HepG2 (cell line): ENCODE results near the gene CCDC121. TPM values are rescaled to one million over a fixed set of nuclear protein-coding genes. Genes with fewer than 3 reads are reported as not detected.
A peak's percentile ranks its signal among the peaks of the same experiment; 100 is the strongest.

Experiments
- ATAC-seq: fragments of 200-7000 bp; cut with Tn5 transposase; 3 replicates; pipeline ENCODE4 v1.9.1; 2020; ENCODE audit warnings: mild to moderate bottlenecking, moderate library complexity
- BruUV-seq: library from RNA; stranded (reverse); fragments of 400-500 nt; replicated peaks from 2 replicates; lab custom pipeline; 2021; lab: Mats Ljungman, UMichigan
- CTCF ChIA-PET: fragments of 300-600 bp; formaldehyde crosslinking; extraction: SDS; loops from one replicate; lab custom pipeline; 2021; ENCODE audit warnings: low total read pairs, inconsistent platforms, low intra/inter-chr PET ratio; lab: Yijun Ruan, JAX
- POLR2A ChIA-PET: fragments of 350-600 bp; sonication (Branson Sonifier 250); formaldehyde crosslinking; loops from one replicate; lab custom pipeline; 2020; ENCODE audit warnings: antibody characterized with exemption, inconsistent platforms; lab: Yijun Ruan, JAX
- DNase-seq: peaks from one replicate; pipeline ENCODE4 v3.0.0-alpha.2; 2015; ENCODE audit warnings: low spot score
- FAIRE-seq: peaks from 3 replicates; lab custom pipeline; 2011; peaks lifted over from hg19 to GRCh38; lab: Jason Lieb, UNC
- H2AFZ ChIP-seq: one replicate; pipeline ENCODE4 v1.6.1; 2011; ENCODE audit warnings: low read length, inconsistent platforms
- H3K27ac ChIP-seq: fragments of 300-600 bp; 3 replicates; pipeline ENCODE4 v1.8.0; 2011; ENCODE audit warnings: mixed run types, mild to moderate bottlenecking, mixed read lengths, low read length, inconsistent platforms; ENCODE audit not compliant: insufficient read depth; ENCODE audit errors: extremely low read length
- H3K27me3 ChIP-seq, 2 experiments: fragments of 200-600 bp in 1 of 2; 2 replicates in 1 of 2; 3 replicates in 1 of 2; pipeline versions ENCODE4 v1.6.0 to v1.8.0; 2011; ENCODE audit warnings: low read length in 2 of 2, mild to moderate bottlenecking in 2 of 2, moderate library complexity in 2 of 2, inconsistent platforms in 1 of 2; ENCODE audit not compliant: insufficient read depth in 2 of 2, control insufficient read depth in 1 of 2
- H3K36me3 ChIP-seq, 2 experiments: fragments of 200-600 bp in 1 of 2; replicated peaks in 1 of 2; 2 replicates in 1 of 2; 3 replicates in 1 of 2; pipeline versions ENCODE4 v1.5.1 to v1.8.0; 2011; ENCODE audit warnings: low read length in 2 of 2, inconsistent platforms in 1 of 2; ENCODE audit not compliant: insufficient read depth in 2 of 2, control insufficient read depth in 1 of 2
- H3K4me1 ChIP-seq: 2 replicates; pipeline ENCODE4 v1.5.1; 2012; ENCODE audit warnings: low read length, inconsistent platforms; ENCODE audit not compliant: insufficient read depth
- H3K4me2 ChIP-seq: 2 replicates; pipeline ENCODE4 v1.6.0; 2011; ENCODE audit warnings: low read depth, low read length, inconsistent platforms
- H3K4me3 ChIP-seq, 3 experiments: fragments of 200-600 bp in 1 of 3; sonication (generic), shearing (Covaris generic) in 1 of 3; replicated peaks in 1 of 3; 2 replicates each; pipeline ENCODE4 v1.5.1; 2011 to 2016; ENCODE audit warnings: low read length in 3 of 3, inconsistent platforms in 2 of 3, low read depth in 2 of 3, mild to moderate bottlenecking in 2 of 3, control low read depth in 1 of 3, mixed read lengths in 1 of 3; ENCODE audit not compliant: insufficient read depth in 1 of 3
- H3K79me2 ChIP-seq: one replicate; pipeline ENCODE4 v1.6.1; 2011; ENCODE audit warnings: low read length, inconsistent platforms; ENCODE audit not compliant: insufficient read depth
- H3K9ac ChIP-seq: 2 replicates; pipeline ENCODE4 v1.6.0; 2011; ENCODE audit warnings: mild to moderate bottlenecking, low read depth, low read length, inconsistent platforms; ENCODE audit not compliant: insufficient read depth
- H3K9me3 ChIP-seq: 2 replicates; pipeline ENCODE4 v1.5.1; 2012; ENCODE audit warnings: mild to moderate bottlenecking, low read length
- H4K20me1 ChIP-seq: 2 replicates; pipeline ENCODE4 v1.6.0; 2011; ENCODE audit warnings: inconsistent platforms, mild to moderate bottlenecking, low read length, moderate library complexity; ENCODE audit not compliant: insufficient read depth
- HOXA3 ChIP-seq: sonication (generic); formaldehyde crosslinking; IDR thresholded peaks from 2 replicates; pipeline ENCODE4 v1.5.0; 2020; ENCODE audit warnings: missing genetic modification reagents
- SIX1 ChIP-seq: sonication (generic); formaldehyde crosslinking; IDR thresholded peaks from 2 replicates; pipeline ENCODE4 v1.4.0; 2020; ENCODE audit warnings: missing genetic modification reagents, borderline replicate concordance
- XBP1 ChIP-seq: sonication (generic); formaldehyde crosslinking; IDR thresholded peaks from 2 replicates; pipeline ENCODE4 v1.5.0; 2020; ENCODE audit warnings: missing genetic modification reagents
- ZNF136 ChIP-seq: sonication (generic); formaldehyde crosslinking; IDR thresholded peaks from 2 replicates; pipeline ENCODE4 v1.8.1; 2022; ENCODE audit warnings: low read depth, mild to moderate bottlenecking, moderate library complexity, missing genetic modification reagents
- ZNF44 ChIP-seq: sonication (generic); formaldehyde crosslinking; IDR thresholded peaks from 2 replicates; pipeline ENCODE4 v1.5.1; 2020; ENCODE audit warnings: mild to moderate bottlenecking, missing genetic modification reagents
- ZNF589 ChIP-seq: sonication (generic); formaldehyde crosslinking; conservative IDR thresholded peaks from 2 replicates; pipeline ENCODE4 v1.8.0; 2022; ENCODE audit warnings: mild to moderate bottlenecking, moderate library complexity, missing genetic modification reagents
- ZNF891 ChIP-seq: sonication (generic); formaldehyde crosslinking; IDR thresholded peaks from 2 replicates; pipeline ENCODE4 v1.5.0; 2020; ENCODE audit warnings: mild to moderate bottlenecking, missing genetic modification reagents
- WGBS: methylation state at CpG from one replicate; pipeline ENCODE4 v1.1.6; 2017; ENCODE audit warnings: low lambda C conversion rate; 5-methylcytosine and 5-hydroxymethylcytosine counted together
- in situ Hi-C: cut with HindIII; loops from 2 replicates; pipeline ENCODE4 v1.10.0; 2017; ENCODE audit warnings: low pct_unique_long_range_greater_than_20kb; ENCODE audit not compliant: extremely low pct_ligation_motif_present
- intact Hi-C: fragments of 100-400 bp; cut with micrococcal nuclease; formaldehyde crosslinking; loops from one replicate; pipeline ENCODE4 v1.10.0; 2022; ENCODE audit not compliant: unreplicated experiment
- polyA plus RNA-seq, 8 experiments: library from polyadenylated mRNA; depleted of rRNA in 3 of 8; stranded (reverse) in 7 of 8; unstranded in 1 of 8; fragments of >200 nt; fragmentation: Illumina TruSeq in 4 of 8; extraction: Trizol in 4 of 8; gene quantifications; 2 replicates each; pipeline versions ENCODE4 v1.2.1 to v1.2.3, GENCODE V29; 2011 to 2016; ENCODE audit warnings: low read depth in 4 of 8, missing spikeins in 1 of 8, mixed read lengths in 1 of 8; ENCODE audit not compliant: insufficient read depth in 1 of 8
- total RNA-seq, 5 experiments: library from RNA; depleted of rRNA; stranded (reverse); fragments of >200 nt; fragmentation: Illumina TruSeq; extraction: Trizol; gene quantifications; 2 replicates each; pipeline ENCODE4 v1.2.3, GENCODE V29; 2016; ENCODE audit warnings: low read depth in 1 of 5
- TF ChIP-seq, protein P1 (sequence below): IDR thresholded peaks from 2 replicates; pipeline ENCODE4 v1.6.1; 2016; ENCODE audit warnings: low read depth, control low read depth
- TF ChIP-seq, protein P2 (sequence below): sonication (generic); formaldehyde crosslinking; IDR thresholded peaks from 2 replicates; pipeline ENCODE4 v1.5.0; 2020; ENCODE audit warnings: missing genetic modification reagents
- TF ChIP-seq, protein P3 (sequence below): sonication (generic); formaldehyde crosslinking; IDR thresholded peaks from 2 replicates; pipeline ENCODE4 v1.4.0; 2020; ENCODE audit warnings: mild to moderate bottlenecking, missing genetic modification reagents
- TF ChIP-seq, protein P4 (sequence below): sonication (generic); IDR thresholded peaks from 2 replicates; pipeline ENCODE4 v1.6.1; 2016; ENCODE audit warnings: low read depth, borderline replicate concordance
- TF ChIP-seq, protein P5 (sequence below): sonication (generic); formaldehyde crosslinking; IDR thresholded peaks from 2 replicates; pipeline ENCODE4 v1.5.0; 2020; ENCODE audit warnings: mild to moderate bottlenecking, missing genetic modification reagents

The CCDC121 gene
- total and polyA plus RNA-seq, 2 of the 13 experiments (the other 11 are each of a cell fraction or from before 2014, with no cell fraction given), result 1.9 to 3.0 TPM

DNA sequence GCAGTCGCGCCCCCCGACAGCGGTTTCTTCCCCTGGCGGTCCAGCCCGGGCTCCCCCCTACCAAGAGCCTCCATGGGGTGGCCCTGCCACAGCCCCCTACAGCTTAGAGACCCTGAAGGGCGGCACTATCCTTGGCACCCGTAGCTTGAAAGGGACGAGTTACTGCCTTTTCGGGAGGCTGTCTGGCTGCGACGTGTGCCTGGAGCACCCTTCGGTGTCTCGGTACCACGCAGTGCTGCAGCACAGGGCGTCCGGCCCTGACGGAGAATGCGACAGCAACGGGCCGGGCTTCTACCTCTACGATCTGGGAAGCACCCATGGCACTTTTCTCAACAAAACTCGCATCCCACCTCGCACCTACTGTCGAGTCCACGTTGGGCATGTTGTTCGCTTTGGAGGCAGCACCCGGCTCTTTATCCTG, 35.4 kb upstream of the CCDC121 start (continued):
- TF ChIP-seq, protein P1, sequence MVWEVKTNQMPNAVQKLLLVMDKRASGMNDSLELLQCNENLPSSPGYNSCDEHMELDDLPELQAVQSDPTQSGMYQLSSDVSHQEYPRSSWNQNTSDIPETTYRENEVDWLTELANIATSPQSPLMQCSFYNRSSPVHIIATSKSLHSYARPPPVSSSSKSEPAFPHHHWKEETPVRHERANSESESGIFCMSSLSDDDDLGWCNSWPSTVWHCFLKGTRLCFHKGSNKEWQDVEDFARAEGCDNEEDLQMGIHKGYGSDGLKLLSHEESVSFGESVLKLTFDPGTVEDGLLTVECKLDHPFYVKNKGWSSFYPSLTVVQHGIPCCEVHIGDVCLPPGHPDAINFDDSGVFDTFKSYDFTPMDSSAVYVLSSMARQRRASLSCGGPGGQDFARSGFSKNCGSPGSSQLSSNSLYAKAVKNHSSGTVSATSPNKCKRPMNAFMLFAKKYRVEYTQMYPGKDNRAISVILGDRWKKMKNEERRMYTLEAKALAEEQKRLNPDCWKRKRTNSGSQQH (CRISPR knock-in tag), result no peak
- TF ChIP-seq ZNF136 (CRISPR knock-in tag) (no peak), HOXA3 (no peak), ZNF44 (CRISPR knock-in tag) (0 out of 2 replicates have a peak, but pooled peaks have one; percentile 5)
- TF ChIP-seq, protein P2, sequence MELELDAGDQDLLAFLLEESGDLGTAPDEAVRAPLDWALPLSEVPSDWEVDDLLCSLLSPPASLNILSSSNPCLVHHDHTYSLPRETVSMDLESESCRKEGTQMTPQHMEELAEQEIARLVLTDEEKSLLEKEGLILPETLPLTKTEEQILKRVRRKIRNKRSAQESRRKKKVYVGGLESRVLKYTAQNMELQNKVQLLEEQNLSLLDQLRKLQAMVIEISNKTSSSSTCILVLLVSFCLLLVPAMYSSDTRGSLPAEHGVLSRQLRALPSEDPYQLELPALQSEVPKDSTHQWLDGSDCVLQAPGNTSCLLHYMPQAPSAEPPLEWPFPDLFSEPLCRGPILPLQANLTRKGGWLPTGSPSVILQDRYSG (CRISPR knock-in tag), result peak; percentile 6; the same call in 1 of the 2 replicates

DNA sequence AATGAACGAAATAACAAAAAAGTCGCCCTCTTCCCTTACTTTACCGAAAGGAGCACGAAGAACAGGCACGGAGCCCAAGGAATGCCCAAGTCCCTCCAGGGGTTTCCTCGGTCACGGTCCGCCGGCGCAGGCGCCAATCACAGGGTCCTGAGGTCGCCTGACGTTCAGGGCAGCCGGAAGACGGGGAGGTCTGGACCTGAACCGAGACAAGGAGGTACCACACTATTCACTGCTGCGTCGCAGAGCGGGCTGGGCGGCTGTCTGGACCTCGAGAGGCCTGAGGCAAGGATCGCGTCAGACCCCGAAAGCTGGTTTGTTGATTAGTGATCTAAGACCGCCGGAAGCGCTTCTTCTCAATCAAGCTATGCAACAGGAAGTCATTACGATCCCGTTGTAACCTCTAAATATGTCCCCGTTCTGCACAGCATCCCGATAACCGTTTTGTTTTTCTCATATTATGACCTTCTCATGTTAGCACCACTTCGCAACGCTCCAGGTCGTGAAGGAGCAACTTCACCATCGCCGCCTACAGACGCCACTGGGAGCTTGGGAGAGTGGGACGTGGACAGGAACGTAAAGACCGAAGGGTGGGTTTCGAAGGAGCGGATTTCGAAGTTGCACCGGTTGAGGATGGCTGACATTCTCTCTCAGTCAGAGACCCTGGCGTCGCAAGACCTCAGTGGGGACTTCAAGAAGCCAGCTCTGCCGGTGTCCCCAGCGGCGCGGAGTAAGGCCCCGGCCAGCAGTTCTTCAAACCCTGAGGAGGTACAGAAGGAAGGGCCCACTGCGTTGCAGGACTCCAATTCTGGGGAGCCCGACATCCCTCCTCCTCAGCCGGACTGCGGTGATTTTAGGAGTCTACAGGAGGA, 34.7 kb upstream of the CCDC121 start, which contains the start of the genes SLC4A1AP and SUPT7L:
TSS of gene SLC4A1AP (plus strand) at position 605 of the 869 bp plus-strand sequence. CDS start at position 631, 26 bp downstream.
TSS of gene SUPT7L (minus strand) at position 330 of the 869 bp plus-strand sequence. CDS start 1,422 bp downstream, outside the sequence.
- BruUV-seq, result TSS peak; percentile 85
- Histone ChIP-seq H3K79me2 (peaks cover 46% of the 10 kb centered on the region), H3K27me3 (no peaks in the 10 kb centered on the region; a peak in 1 of 5 replicates), H4K20me1 (no peaks in the 10 kb centered on the region), H3K9me3 (no peaks in the 10 kb centered on the region), H2AFZ (peak within 1 kb of the TSS; percentile 96), H3K36me3 (peaks cover 16 to 39% of the 10 kb centered on the region in 2 experiments), H3K9ac (peak within 1 kb of the TSS; percentile 90), H3K4me1 (peaks cover 28% of the 10 kb centered on the region), H3K4me3 (peak within 1 kb of the TSS; percentile 81 to 94 (median 84)), H3K27ac (peak within 1 kb of the TSS; percentile 83), H3K4me2 (peak within 1 kb of the TSS; percentile 87)
- in situ Hi-C loops (no loop called here), intact Hi-C loops (loop anchor here (1.0 to 5.0 kb wide), 3 partner anchors 36 to 342 kb away; partner anchors contain the start of genes CCDC121, GPN1 and PPM1G)
- ATAC-seq (peak; percentile 88), FAIRE-seq (peak; percentile 57), DNase-seq (peak; percentile 88)
- ChIA-PET POLR2A (interaction anchor here (0.6 to 2.3 kb wide), 16 partner anchors 9 to 745 kb away, joined by 3 to 26 read pairs (median 5); partner anchors contain the start of genes CCDC121, GPN1, NRBP1 and PPM1G), CTCF (interaction anchor here (1.8 kb wide), 1 partner anchor 20 kb away, joined by 8 read pairs; no protein-coding TSS in a partner anchor)
- WGBS, result under 1% methylated on average over 47 of the region's 56 CpGs
- TF ChIP-seq ZNF891 (CRISPR knock-in tag), result peak; percentile 68
- TF ChIP-seq, protein P3, sequence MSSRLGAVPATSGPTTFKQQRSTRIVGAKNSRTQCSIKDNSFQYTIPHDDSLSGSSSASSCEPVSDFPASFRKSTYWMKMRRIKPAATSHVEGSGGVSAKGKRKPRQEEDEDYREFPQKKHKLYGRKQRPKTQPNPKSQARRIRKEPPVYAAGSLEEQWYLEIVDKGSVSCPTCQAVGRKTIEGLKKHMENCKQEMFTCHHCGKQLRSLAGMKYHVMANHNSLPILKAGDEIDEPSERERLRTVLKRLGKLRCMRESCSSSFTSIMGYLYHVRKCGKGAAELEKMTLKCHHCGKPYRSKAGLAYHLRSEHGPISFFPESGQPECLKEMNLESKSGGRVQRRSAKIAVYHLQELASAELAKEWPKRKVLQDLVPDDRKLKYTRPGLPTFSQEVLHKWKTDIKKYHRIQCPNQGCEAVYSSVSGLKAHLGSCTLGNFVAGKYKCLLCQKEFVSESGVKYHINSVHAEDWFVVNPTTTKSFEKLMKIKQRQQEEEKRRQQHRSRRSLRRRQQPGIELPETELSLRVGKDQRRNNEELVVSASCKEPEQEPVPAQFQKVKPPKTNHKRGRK, result no peak; the same call in 1 of the 2 replicates
- TF ChIP-seq ZNF589 (CRISPR knock-in tag), result peak; percentile 84; the same call in 1 of the 2 replicates
- TF ChIP-seq XBP1 (CRISPR knock-in tag), result no peak; the same call in none of the 2 replicates
- TF ChIP-seq, protein P4, sequence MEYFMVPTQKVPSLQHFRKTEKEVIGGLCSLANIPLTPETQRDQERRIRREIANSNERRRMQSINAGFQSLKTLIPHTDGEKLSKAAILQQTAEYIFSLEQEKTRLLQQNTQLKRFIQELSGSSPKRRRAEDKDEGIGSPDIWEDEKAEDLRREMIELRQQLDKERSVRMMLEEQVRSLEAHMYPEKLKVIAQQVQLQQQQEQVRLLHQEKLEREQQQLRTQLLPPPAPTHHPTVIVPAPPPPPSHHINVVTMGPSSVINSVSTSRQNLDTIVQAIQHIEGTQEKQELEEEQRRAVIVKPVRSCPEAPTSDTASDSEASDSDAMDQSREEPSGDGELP, result no peak; the same call in 1 of the 2 replicates
- TF ChIP-seq SIX1 (CRISPR knock-in tag), result 0 out of 2 replicates have a peak, but pooled peaks have one; percentile 18
- TF ChIP-seq, protein P5, sequence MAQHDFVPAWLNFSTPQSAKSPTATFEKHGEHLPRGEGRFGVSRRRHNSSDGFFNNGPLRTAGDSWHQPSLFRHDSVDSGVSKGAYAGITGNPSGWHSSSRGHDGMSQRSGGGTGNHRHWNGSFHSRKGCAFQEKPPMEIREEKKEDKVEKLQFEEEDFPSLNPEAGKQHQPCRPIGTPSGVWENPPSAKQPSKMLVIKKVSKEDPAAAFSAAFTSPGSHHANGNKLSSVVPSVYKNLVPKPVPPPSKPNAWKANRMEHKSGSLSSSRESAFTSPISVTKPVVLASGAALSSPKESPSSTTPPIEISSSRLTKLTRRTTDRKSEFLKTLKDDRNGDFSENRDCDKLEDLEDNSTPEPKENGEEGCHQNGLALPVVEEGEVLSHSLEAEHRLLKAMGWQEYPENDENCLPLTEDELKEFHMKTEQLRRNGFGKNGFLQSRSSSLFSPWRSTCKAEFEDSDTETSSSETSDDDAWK (CRISPR knock-in tag), result no peak
